ENCODE results near the gene GGCX. TPM values are rescaled to one million over a fixed set of nuclear protein-coding genes. Genes with fewer than 3 reads are reported as not detected.

Gene GGCX
- total and polyA plus RNA-seq, 2 of the 13 experiments (the other 11 are each of a cell fraction or from before 2014, with no cell fraction given), result 72.5 to 103 TPM

DNA sequence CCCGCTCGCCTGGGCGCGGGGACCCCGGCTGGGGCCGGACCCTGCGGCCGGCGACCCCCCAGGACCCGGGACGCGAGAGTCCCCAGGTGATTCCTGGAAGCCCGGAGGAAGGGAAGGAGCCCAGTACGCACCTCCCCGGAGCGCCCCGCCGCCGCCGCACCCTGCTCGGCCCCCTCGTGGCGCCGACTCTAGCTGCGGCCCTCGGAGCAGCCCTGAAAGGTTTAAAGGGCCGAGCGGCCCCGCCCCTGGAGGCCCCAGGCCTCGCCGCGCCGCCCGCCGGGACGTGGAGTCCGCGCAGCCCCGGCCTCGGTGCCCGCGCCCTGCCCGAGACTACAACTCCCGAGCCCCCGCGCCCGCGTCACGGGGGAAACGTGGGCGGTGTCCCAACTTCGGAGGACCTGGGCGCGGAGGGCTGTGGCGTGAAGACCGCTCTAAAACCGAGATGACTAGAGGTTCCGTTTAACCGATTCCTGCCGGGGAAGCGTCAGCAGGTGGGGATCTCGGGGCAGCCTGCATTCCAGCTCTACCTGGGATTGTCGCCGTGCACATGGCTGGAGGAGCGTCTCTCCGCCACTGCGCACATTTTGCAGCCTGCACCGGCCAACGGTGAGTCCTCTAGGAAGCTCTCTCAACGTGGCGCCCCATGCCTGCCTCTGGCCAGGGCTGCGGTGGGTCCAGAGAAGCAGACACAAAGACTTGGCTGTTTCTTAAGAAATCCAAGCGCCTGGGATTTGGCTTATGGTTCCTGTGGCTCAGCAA lies 41.4 kb upstream of the GGCX start, which contains the start of gene TMEM150A (continued):
- TF ChIP-seq MBD4 (IDR thresholded peaks at IDR 0.05; ENCODE audit: borderline replicate concordance, low read length), result no peak
- TF ChIP-seq, protein P1, sequence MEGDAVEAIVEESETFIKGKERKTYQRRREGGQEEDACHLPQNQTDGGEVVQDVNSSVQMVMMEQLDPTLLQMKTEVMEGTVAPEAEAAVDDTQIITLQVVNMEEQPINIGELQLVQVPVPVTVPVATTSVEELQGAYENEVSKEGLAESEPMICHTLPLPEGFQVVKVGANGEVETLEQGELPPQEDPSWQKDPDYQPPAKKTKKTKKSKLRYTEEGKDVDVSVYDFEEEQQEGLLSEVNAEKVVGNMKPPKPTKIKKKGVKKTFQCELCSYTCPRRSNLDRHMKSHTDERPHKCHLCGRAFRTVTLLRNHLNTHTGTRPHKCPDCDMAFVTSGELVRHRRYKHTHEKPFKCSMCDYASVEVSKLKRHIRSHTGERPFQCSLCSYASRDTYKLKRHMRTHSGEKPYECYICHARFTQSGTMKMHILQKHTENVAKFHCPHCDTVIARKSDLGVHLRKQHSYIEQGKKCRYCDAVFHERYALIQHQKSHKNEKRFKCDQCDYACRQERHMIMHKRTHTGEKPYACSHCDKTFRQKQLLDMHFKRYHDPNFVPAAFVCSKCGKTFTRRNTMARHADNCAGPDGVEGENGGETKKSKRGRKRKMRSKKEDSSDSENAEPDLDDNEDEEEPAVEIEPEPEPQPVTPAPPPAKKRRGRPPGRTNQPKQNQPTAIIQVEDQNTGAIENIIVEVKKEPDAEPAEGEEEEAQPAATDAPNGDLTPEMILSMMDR (CRISPR knock-in tag; IDR thresholded peaks at IDR 0.05), result peak; percentile 46
- TF ChIP-seq, protein P2, sequence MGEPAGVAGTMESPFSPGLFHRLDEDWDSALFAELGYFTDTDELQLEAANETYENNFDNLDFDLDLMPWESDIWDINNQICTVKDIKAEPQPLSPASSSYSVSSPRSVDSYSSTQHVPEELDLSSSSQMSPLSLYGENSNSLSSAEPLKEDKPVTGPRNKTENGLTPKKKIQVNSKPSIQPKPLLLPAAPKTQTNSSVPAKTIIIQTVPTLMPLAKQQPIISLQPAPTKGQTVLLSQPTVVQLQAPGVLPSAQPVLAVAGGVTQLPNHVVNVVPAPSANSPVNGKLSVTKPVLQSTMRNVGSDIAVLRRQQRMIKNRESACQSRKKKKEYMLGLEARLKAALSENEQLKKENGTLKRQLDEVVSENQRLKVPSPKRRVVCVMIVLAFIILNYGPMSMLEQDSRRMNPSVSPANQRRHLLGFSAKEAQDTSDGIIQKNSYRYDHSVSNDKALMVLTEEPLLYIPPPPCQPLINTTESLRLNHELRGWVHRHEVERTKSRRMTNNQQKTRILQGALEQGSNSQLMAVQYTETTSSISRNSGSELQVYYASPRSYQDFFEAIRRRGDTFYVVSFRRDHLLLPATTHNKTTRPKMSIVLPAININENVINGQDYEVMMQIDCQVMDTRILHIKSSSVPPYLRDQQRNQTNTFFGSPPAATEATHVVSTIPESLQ (CRISPR knock-in tag; conservative IDR thresholded peaks at IDR 0.05), result no peak
- TF ChIP-seq ZNF468 (CRISPR knock-in tag; IDR thresholded peaks at IDR 0.05), result 0 out of 2 replicates have a peak, but pooled peaks have one; percentile 16
- TF ChIP-seq MED1 (CRISPR knock-in tag; IDR thresholded peaks at IDR 0.05), result peak; percentile 61
- peak; percentile 81 for TF ChIP-seq SALL1 (CRISPR knock-in tag; IDR thresholded peaks at IDR 0.05)
- no peak for TF ChIP-seq CBX2 (IDR thresholded peaks at IDR 0.05; ENCODE audit: low read depth, low read length)
- no peak; the same call in none of the 2 replicates for TF ChIP-seq CBX2 (CRISPR knock-in tag; IDR thresholded peaks at IDR 0.05; ENCODE audit: low read depth)
- no peak for TF ChIP-seq EEA1 (CRISPR knock-in tag; IDR thresholded peaks at IDR 0.05; ENCODE audit: borderline replicate concordance)
- TF ChIP-seq NPAS2 (CRISPR knock-in tag; IDR thresholded peaks at IDR 0.05; ENCODE audit: borderline replicate concordance), result no peak
- TF ChIP-seq DR1 (CRISPR knock-in tag; IDR thresholded peaks at IDR 0.05), result peak; percentile 87; the same call in 1 of the 2 replicates
- peak; percentile 74; the same call in 1 of the 2 replicates for TF ChIP-seq NR1H2 (CRISPR knock-in tag; IDR thresholded peaks at IDR 0.05; ENCODE audit: borderline replicate concordance, low read depth)
- TF ChIP-seq GZF1 (CRISPR knock-in tag; IDR thresholded peaks at IDR 0.05), result 0 out of 2 replicates have a peak, but pooled peaks have one; percentile 19
- 0 out of 2 replicates have a peak, but pooled peaks have one; percentile 9 for TF ChIP-seq ZNF792 (CRISPR knock-in tag; IDR thresholded peaks at IDR 0.05)
- 0 out of 2 replicates have a peak, but pooled peaks have one; percentile 31 for TF ChIP-seq KDM3A (CRISPR knock-in tag; IDR thresholded peaks at IDR 0.05; ENCODE audit: low read depth)
- TF ChIP-seq, protein P3, sequence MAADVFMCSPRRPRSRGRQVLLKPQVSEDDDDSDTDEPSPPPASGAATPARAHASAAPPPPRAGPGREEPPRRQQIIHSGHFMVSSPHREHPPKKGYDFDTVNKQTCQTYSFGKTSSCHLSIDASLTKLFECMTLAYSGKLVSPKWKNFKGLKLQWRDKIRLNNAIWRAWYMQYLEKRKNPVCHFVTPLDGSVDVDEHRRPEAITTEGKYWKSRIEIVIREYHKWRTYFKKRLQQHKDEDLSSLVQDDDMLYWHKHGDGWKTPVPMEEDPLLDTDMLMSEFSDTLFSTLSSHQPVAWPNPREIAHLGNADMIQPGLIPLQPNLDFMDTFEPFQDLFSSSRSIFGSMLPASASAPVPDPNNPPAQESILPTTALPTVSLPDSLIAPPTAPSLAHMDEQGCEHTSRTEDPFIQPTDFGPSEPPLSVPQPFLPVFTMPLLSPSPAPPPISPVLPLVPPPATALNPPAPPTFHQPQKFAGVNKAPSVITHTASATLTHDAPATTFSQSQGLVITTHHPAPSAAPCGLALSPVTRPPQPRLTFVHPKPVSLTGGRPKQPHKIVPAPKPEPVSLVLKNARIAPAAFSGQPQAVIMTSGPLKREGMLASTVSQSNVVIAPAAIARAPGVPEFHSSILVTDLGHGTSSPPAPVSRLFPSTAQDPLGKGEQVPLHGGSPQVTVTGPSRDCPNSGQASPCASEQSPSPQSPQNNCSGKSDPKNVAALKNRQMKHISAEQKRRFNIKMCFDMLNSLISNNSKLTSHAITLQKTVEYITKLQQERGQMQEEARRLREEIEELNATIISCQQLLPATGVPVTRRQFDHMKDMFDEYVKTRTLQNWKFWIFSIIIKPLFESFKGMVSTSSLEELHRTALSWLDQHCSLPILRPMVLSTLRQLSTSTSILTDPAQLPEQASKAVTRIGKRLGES (CRISPR knock-in tag; IDR thresholded peaks at IDR 0.05; ENCODE audit: borderline replicate concordance), result peak; percentile 50; the same call in 1 of the 2 replicates
- TF ChIP-seq ELF1 (CRISPR knock-in tag; IDR thresholded peaks at IDR 0.05), result no peak
- TF ChIP-seq, protein P4, sequence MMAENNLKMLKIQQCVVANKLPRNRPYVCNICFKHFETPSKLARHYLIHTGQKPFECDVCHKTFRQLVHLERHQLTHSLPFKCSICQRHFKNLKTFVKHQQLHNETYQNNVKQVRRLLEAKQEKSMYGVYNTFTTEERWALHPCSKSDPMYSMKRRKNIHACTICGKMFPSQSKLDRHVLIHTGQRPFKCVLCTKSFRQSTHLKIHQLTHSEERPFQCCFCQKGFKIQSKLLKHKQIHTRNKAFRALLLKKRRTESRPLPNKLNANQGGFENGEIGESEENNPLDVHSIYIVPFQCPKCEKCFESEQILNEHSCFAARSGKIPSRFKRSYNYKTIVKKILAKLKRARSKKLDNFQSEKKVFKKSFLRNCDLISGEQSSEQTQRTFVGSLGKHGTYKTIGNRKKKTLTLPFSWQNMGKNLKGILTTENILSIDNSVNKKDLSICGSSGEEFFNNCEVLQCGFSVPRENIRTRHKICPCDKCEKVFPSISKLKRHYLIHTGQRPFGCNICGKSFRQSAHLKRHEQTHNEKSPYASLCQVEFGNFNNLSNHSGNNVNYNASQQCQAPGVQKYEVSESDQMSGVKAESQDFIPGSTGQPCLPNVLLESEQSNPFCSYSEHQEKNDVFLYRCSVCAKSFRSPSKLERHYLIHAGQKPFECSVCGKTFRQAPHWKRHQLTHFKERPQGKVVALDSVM (CRISPR knock-in tag; IDR thresholded peaks at IDR 0.05), result peak; percentile 96
- TF ChIP-seq KDM4B (CRISPR knock-in tag; IDR thresholded peaks at IDR 0.05), result no peak
- TF ChIP-seq, protein P5, sequence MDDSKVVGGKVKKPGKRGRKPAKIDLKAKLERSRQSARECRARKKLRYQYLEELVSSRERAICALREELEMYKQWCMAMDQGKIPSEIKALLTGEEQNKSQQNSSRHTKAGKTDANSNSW (CRISPR knock-in tag; IDR thresholded peaks at IDR 0.05; ENCODE audit: borderline replicate concordance), result peak; percentile 20; the same call in 1 of the 2 replicates
- TF ChIP-seq SAP130 (CRISPR knock-in tag; IDR thresholded peaks at IDR 0.05; ENCODE audit: low read depth), result peak; percentile 89

All from HepG2 (cell line).